ENCODE measurements around the gene SND1. TPM values are rescaled to one million over a fixed set of nuclear protein-coding genes. Genes with fewer than 3 reads are reported as not detected.

Gene SND1
- total RNA-seq, 5 donors from 2014 or later (not counting 1 experiment from before 2014, with no cell fraction given) = 137 to 187 (median 154) TPM

GRCh38 chr7:127760436-127761031, 108.5 kb downstream of the SND1 start:
- Histone ChIP-seq H3K27ac (ENCODE audit: low read length) (no peak overlapping the region), H3K9me3 (no peaks in the 10 kb centered on the region), H3K27me3 (replicated peaks in 1 of 2; ENCODE audit: control insufficient read depth in 2 of 2, extremely low read depth in 1 of 2, insufficient read depth in 2 of 2, low read length in 1 of 2) (no peaks in the 10 kb centered on the region), H3K36me3 (ENCODE audit: control insufficient read depth in 2 of 2, extremely low read depth in 1 of 2, insufficient read depth in 1 of 2, low read length in 1 of 2) (no peaks in the 10 kb centered on the region), H3K4me1 (ENCODE audit: control insufficient read depth in 1 of 2, extremely low read depth in 1 of 2, insufficient read depth in 2 of 2, low read length in 2 of 2) (peaks cover 0 to 8% of the 10 kb centered on the region in 2 experiments), H3K4me3 (ENCODE audit: control insufficient read depth in 1 of 2, extremely low read depth in 1 of 2, low read length in 1 of 2) (no peak overlapping the region)
- no peak overlapping the region for H3K4me3 Mint-ChIP-seq
- CTCF ChIA-PET = no interaction called here
- WGBS (ENCODE audit: insufficient coverage) = no CpG with 5 or more reads among the region's 4 CpGs
- no peak overlapping the region for H3K27ac Mint-ChIP-seq
- H3K27me3 Mint-ChIP-seq = no peaks in the 10 kb centered on the region
- ATAC-seq (replicated peaks in 1 of 4) = no peak
- POLR2A ChIA-PET = no interaction called here
- no peaks in the 10 kb centered on the region for H3K9me3 Mint-ChIP-seq
- no peak for DNase-seq
- peaks cover 56 to 76% (median 69%) of the 10 kb centered on the region in 3 donors for H3K4me1 Mint-ChIP-seq
- peaks cover 18% of the 10 kb centered on the region for H3K36me3 Mint-ChIP-seq

DNA sequence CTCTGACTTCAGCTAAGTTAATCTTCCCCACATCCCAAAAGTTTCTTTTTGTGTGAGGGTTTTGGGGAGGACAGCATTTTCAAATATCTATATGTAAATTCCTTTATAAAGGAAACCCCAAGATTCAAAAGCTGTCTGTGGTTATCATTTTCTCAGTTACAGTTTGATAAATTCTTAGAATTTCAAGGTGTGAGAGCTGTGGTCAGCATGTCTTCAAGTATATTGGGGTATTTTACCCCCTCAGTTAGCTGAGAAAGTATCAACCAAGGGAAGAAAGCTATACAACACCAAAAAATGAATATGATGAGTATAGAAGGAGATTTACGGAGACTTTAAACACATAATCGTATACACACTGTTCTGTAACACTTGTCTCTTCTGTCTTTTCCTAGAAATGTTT, 109.2 kb downstream of the SND1 start:
- Histone ChIP-seq H3K27ac (ENCODE audit: low read length) (no peak overlapping the region), H3K36me3 (ENCODE audit: control insufficient read depth in 2 of 2, extremely low read depth in 1 of 2, insufficient read depth in 1 of 2, low read length in 1 of 2) (no peaks in the 10 kb centered on the region), H3K9me3 (no peaks in the 10 kb centered on the region), H3K4me1 (ENCODE audit: control insufficient read depth in 1 of 2, extremely low read depth in 1 of 2, insufficient read depth in 2 of 2, low read length in 2 of 2) (peaks cover 0 to 8% of the 10 kb centered on the region in 2 experiments), H3K27me3 (replicated peaks in 1 of 2; ENCODE audit: control insufficient read depth in 2 of 2, extremely low read depth in 1 of 2, insufficient read depth in 2 of 2, low read length in 1 of 2) (no peaks in the 10 kb centered on the region), H3K4me3 (ENCODE audit: control insufficient read depth in 1 of 2, extremely low read depth in 1 of 2, low read length in 1 of 2) (no peak overlapping the region)
- WGBS (ENCODE audit: insufficient coverage) = no CpG with 5 or more reads among the region's 2 CpGs
- Mint-ChIP-seq H3K4me3 (no peak overlapping the region), H3K9me3 (peaks cover 0 to 2% (median 0%) of the 10 kb centered on the region in 3 donors), H3K4me1 (peaks cover 54 to 75% (median 67%) of the 10 kb centered on the region in 3 donors), H3K36me3 (peaks cover 23% of the 10 kb centered on the region), H3K27ac (no peak overlapping the region), H3K27me3 (no peaks in the 10 kb centered on the region)
- POLR2A ChIA-PET = no interaction called here
- CTCF ChIA-PET = no interaction called here
- peak in 1 of 35 experiments; percentile 9 for DNase-seq
- no peak for ATAC-seq (replicated peaks in 1 of 4)

- Mint-ChIP-seq H3K9me3 (peaks cover 0 to 4% (median 0%) of the 10 kb centered on the region in 3 donors), H3K36me3 (peaks cover 33% of the 10 kb centered on the region), H3K27me3 (no peaks in the 10 kb centered on the region), H3K4me3 (no peak overlapping the region), H3K4me1 (peaks cover 56 to 74% (median 66%) of the 10 kb centered on the region in 3 donors), H3K27ac (no peak overlapping the region)
- DNase-seq = no peak
- Histone ChIP-seq H3K27ac (ENCODE audit: low read length) (no peak overlapping the region), H3K27me3 (replicated peaks in 1 of 2; ENCODE audit: control insufficient read depth in 2 of 2, extremely low read depth in 1 of 2, insufficient read depth in 2 of 2, low read length in 1 of 2) (no peaks in the 10 kb centered on the region), H3K9me3 (no peaks in the 10 kb centered on the region), H3K36me3 (ENCODE audit: control insufficient read depth in 2 of 2, extremely low read depth in 1 of 2, insufficient read depth in 1 of 2, low read length in 1 of 2) (no peaks in the 10 kb centered on the region), H3K4me1 (ENCODE audit: control insufficient read depth in 1 of 2, extremely low read depth in 1 of 2, insufficient read depth in 2 of 2, low read length in 2 of 2) (peaks cover 0 to 14% of the 10 kb centered on the region in 2 experiments), H3K4me3 (ENCODE audit: control insufficient read depth in 1 of 2, extremely low read depth in 1 of 2, low read length in 1 of 2) (no peak overlapping the region)
- 97% methylated on average over 5 of the region's 6 CpGs for WGBS (ENCODE audit: insufficient coverage)
- CTCF ChIA-PET = interaction anchor here in 1 of 2 donors (0.6 kb wide), 1 partner anchor 540 kb away, joined by 8 read pairs; no protein-coding TSS in a partner anchor
- POLR2A ChIA-PET = no interaction called here
- no peak for ATAC-seq (replicated peaks in 1 of 4)
Observed at GRCh38 chr7:127764681-127765080, 112.7 kb downstream of the SND1 start.

DNA sequence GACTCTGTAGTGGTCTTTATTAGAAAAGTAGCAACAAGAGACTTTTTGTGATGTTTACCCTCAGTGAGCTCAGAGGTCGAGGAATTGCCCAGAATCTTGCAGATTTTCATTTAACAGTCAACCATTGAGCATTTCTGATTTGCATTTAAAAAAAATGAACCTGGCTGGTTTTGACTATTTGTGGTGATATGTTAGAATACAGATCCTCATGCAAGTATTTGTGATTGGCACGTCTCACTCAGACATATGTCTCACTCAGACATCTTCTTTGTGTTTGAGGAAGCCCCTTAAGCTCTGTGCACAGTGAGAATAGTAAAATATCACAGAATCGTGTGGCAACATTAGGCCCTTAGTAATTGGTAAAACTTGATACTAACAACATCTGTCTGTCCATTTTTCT, 113.2 kb downstream of the SND1 start:
- Histone ChIP-seq H3K4me3 (ENCODE audit: control insufficient read depth in 1 of 2, extremely low read depth in 1 of 2, low read length in 1 of 2) (no peak overlapping the region), H3K9me3 (no peaks in the 10 kb centered on the region), H3K4me1 (ENCODE audit: control insufficient read depth in 1 of 2, extremely low read depth in 1 of 2, insufficient read depth in 2 of 2, low read length in 2 of 2) (peaks cover 0 to 10% of the 10 kb centered on the region in 2 experiments), H3K27ac (ENCODE audit: low read length) (no peak overlapping the region), H3K36me3 (ENCODE audit: control insufficient read depth in 2 of 2, extremely low read depth in 1 of 2, insufficient read depth in 1 of 2, low read length in 1 of 2) (no peaks in the 10 kb centered on the region), H3K27me3 (replicated peaks in 1 of 2; ENCODE audit: control insufficient read depth in 2 of 2, extremely low read depth in 1 of 2, insufficient read depth in 2 of 2, low read length in 1 of 2) (no peaks in the 10 kb centered on the region)
- ATAC-seq (replicated peaks in 1 of 4) (no peak), DNase-seq (no peak)
- ChIA-PET POLR2A (no interaction called here), CTCF (no interaction called here)
- no CpG with 5 or more reads among the region's 3 CpGs for WGBS (ENCODE audit: insufficient coverage)
- H3K4me3 Mint-ChIP-seq = no peak overlapping the region
- H3K27ac Mint-ChIP-seq = no peak overlapping the region
- peaks cover 54 to 73% (median 65%) of the 10 kb centered on the region in 3 donors for H3K4me1 Mint-ChIP-seq
- no peaks in the 10 kb centered on the region for H3K27me3 Mint-ChIP-seq
- H3K36me3 Mint-ChIP-seq = peaks cover 29% of the 10 kb centered on the region
- peaks cover 0 to 4% (median 0%) of the 10 kb centered on the region in 3 donors for H3K9me3 Mint-ChIP-seq

GRCh38 chr7:127766831-127767459, 115.0 kb downstream of the SND1 start:
- DNase-seq = no peak
- peaks cover 36% of the 10 kb centered on the region for H3K36me3 Mint-ChIP-seq
- Histone ChIP-seq H3K4me1 (ENCODE audit: control insufficient read depth in 1 of 2, extremely low read depth in 1 of 2, insufficient read depth in 2 of 2, low read length in 2 of 2) (peaks cover 0 to 6% of the 10 kb centered on the region in 2 experiments), H3K27me3 (replicated peaks in 1 of 2; ENCODE audit: control insufficient read depth in 2 of 2, extremely low read depth in 1 of 2, insufficient read depth in 2 of 2, low read length in 1 of 2) (no peaks in the 10 kb centered on the region), H3K9me3 (no peaks in the 10 kb centered on the region), H3K36me3 (ENCODE audit: control insufficient read depth in 2 of 2, extremely low read depth in 1 of 2, insufficient read depth in 1 of 2, low read length in 1 of 2) (no peaks in the 10 kb centered on the region), H3K27ac (ENCODE audit: low read length) (peak overlapping the region; percentile 6), H3K4me3 (ENCODE audit: control insufficient read depth in 1 of 2, extremely low read depth in 1 of 2, low read length in 1 of 2) (no peak overlapping the region)
- H3K9me3 Mint-ChIP-seq = peaks cover 0 to 4% (median 0%) of the 10 kb centered on the region in 3 donors
- peak overlapping the region in 1 of 2 donors; percentile 48 for H3K27ac Mint-ChIP-seq
- H3K4me1 Mint-ChIP-seq = peaks cover 39 to 63% (median 47%) of the 10 kb centered on the region in 3 donors
- POLR2A ChIA-PET = interaction anchor here in 1 of 2 donors (0.5 kb wide), 1 partner anchor 181 kb away, joined by 3 read pairs; no protein-coding TSS in a partner anchor
- WGBS (ENCODE audit: insufficient coverage) = no CpG with 5 or more reads among the region's 4 CpGs
- no peaks in the 10 kb centered on the region for H3K27me3 Mint-ChIP-seq
- CTCF ChIA-PET = no interaction called here
- H3K4me3 Mint-ChIP-seq = no peak overlapping the region
- no peak for ATAC-seq (replicated peaks in 1 of 4)

DNA sequence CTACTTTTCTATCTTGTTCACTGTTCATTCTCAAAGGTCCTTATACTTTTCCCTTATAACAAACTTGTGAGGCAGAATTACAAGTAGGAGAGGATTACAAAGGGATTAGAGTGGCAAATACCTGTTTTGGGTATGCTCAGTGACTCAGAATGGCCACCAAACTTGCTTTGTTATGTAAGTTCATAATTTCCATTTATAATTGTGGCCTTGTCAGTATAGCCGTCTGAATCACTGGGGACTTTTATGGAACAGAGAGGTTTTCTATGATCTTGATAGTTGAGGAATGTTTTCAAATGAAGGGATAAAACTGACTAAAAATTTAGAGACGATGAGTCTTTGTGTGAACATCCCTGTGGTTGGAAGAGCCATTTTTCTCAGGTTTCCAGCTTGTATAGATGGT, 116.2 kb downstream of the SND1 start:
- Histone ChIP-seq H3K36me3 (ENCODE audit: control insufficient read depth in 2 of 2, extremely low read depth in 1 of 2, insufficient read depth in 1 of 2, low read length in 1 of 2) (no peaks in the 10 kb centered on the region), H3K27ac (ENCODE audit: low read length) (no peak overlapping the region), H3K4me3 (ENCODE audit: control insufficient read depth in 1 of 2, extremely low read depth in 1 of 2, low read length in 1 of 2) (no peak overlapping the region), H3K4me1 (ENCODE audit: control insufficient read depth in 1 of 2, extremely low read depth in 1 of 2, insufficient read depth in 2 of 2, low read length in 2 of 2) (peaks cover 0 to 6% of the 10 kb centered on the region in 2 experiments), H3K9me3 (no peaks in the 10 kb centered on the region), H3K27me3 (replicated peaks in 1 of 2; ENCODE audit: control insufficient read depth in 2 of 2, extremely low read depth in 1 of 2, insufficient read depth in 2 of 2, low read length in 1 of 2) (no peaks in the 10 kb centered on the region)
- Mint-ChIP-seq H3K27ac (no peak overlapping the region), H3K4me1 (peaks cover 33 to 55% (median 38%) of the 10 kb centered on the region in 3 donors), H3K36me3 (peaks cover 38% of the 10 kb centered on the region), H3K9me3 (peaks cover 0 to 4% (median 0%) of the 10 kb centered on the region in 3 donors), H3K27me3 (no peaks in the 10 kb centered on the region), H3K4me3 (no peak overlapping the region)
- WGBS (ENCODE audit: insufficient coverage) = no CpG with 5 or more reads among the region's 2 CpGs
- no peak for ATAC-seq (replicated peaks in 1 of 4)
- DNase-seq = no peak
- ChIA-PET POLR2A (no interaction called here), CTCF (no interaction called here)

Data from T-cell (primary cell).